GM18499 (cell line): ENCODE data around the gene FBXL7.

Source experiments
- ATAC-seq: cut with Tn5 transposase; IDR thresholded peaks from one replicate; pipeline ENCODE4 v1.9.1; 2021; ENCODE audit warnings: moderate number of reproducible peaks; ENCODE audit not compliant: insufficient read depth, unreplicated experiment

FBXL7 gene

DNA sequence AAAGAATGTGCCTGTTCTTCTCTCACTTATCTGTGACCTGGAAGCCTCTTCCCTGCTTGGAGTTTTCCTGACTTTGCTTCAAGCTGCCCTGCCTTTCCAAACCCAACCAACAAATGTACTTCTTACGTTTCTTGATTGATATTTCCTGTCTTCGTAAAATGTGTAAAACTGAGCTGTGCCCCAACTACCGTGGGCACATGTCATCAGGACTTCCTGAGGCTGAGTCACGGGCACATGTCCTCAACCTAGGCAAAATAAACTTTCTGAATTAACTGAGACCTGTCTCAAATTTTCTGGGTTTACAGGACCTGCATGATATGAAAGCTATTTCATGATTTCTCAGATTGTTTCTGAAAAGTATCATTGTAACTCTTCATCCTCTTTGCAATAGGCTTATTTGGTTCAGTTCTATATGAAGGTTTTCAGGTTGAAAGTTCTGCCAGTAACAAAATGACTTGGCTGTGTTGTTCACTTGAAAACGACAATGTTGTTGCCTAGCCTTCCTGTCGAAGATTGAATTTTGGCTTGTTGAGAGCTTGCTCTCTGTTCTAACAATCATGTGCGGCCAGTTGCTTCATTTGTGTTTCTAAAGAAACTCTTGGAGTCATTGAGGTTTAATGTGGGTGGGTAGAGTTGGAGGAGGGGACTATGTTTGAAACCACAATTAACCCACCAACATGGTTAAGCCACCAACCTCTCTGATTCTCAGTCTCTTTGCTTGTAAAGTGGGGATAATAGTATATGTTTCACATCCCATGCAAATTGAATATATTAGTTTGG is 145.6 kb downstream of the FBXL7 start:
- no peak for ATAC-seq

DNA sequence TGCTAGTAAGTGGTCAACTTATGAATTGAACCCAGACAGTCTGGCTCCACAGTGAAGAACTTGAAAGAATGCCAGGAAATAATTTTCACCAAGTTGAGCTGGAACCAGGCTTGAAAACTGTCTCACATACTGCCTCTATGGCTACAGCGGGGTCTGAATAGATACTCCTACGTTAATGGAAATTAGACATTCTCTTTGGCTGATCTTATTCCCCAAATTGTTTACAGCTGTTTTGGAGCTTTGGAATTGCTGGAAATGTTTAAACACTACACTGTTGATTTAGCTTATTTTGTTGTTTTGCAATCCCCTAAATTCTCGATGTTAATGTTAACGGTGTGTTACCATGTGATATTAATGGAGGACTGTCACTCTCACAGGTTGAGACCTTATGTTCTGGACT is 146.4 kb downstream of the FBXL7 start:
- ATAC-seq: no peak

DNA sequence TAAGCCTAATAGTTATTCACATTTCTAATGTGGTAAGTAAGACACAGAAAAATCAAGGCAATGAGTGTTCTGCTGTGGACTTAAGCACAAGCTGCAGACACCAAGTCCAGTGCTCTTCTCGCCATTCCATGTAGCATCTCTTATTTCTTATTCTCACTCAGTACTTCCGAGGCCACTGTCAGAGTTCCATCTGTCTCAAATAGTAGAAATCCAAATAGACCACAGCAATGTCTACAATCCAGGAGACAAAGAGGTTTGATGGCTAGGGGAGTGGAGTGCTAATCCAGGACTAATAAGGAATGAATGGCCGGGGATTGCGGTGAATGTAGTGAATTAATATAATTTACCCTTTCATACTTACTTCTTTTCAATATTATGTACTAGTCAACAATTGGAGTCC is 147.3 kb downstream of the FBXL7 start:
- no peak for ATAC-seq

- no peak for ATAC-seq
Observed at GRCh38 chr5:15650266-15650665, 150.3 kb downstream of the FBXL7 start.

DNA sequence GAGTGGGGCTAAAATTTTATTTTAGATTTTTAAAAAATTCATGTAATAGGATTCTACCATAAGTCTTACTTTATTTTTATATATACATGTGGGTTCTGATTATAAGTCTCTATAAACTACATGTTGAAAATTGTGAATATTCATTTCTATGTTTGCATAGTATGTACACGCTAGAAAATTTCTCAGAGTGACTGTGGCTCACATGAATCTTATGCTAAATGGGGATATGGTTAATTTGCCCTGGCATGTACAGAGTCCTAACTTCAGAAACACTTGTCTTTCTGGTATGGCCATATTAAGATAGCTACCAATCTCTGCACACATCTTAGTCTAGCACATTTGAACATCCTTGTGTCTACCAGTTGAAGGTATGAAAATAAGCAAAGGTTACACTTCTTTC is 154.8 kb downstream of the FBXL7 start:
- no peak for ATAC-seq

DNA sequence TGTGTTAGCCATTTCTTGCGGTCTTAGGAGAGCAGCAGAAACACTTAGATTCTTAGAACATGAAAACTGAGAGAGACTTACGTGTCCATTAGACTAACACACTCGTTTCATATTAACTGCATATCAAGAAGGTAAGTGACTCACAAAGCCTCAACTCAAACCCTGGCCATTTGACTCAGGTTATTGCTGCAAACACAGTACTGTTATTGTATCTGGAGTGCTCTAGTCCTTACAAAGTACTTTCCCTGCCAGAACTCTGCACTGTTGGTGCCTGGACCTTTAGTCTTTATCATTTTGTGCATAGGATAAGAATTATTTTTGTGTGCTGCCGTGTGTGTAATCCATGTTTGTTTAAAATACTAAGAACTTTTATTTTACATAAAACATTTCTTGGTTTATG is 155.7 kb downstream of the FBXL7 start:
- ATAC-seq: no peak

GRCh38 chr5:15664961-15665360 is 165.0 kb downstream of the FBXL7 start:
- ATAC-seq: no peak

- no peak for ATAC-seq
Observed at GRCh38 chr5:15669826-15670225, 169.8 kb downstream of the FBXL7 start.

- ATAC-seq: no peak
Observed at GRCh38 chr5:15674716-15675115, 174.7 kb downstream of the FBXL7 start.

DNA sequence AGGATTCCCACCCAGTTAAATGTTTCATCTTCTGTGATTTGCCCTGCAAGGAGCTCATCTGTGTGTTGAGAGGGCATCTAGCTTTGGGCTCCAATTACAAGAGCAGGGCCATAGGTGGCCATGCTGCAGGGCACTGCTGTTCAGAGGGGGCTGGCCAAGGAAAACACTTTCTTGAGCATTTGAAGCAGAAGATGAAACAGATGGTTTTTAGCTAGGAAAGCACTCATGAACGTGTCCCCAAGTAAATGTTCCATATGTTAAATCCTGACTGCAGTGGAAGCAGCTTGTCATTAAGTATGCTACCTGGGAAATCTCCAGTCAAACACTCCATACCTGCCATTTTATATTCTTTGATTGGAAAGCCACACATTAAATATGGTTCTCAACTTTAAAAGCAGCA is 176.6 kb downstream of the FBXL7 start:
- ATAC-seq: no peak

GRCh38 chr5:15679161-15679560 is 179.2 kb downstream of the FBXL7 start:
- ATAC-seq: no peak

DNA sequence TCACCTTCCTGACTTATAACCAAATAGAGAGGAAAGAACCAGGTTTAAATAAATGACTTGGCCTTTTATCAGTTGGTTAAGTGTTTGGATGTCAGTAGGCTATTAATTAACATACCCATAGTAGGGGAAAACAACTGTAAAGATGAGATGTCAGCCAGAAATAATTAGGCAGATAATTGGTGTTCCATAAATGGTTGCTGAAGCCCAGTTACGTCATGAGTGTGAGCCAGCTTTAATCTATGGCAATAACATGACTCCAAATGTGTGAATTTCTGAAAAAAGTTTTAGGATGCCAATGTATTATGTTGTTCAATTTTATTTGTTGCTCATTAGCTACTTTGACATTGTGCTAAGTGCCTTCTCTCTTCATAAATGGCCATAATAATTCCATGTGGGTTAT is 180.5 kb downstream of the FBXL7 start:
- no peak for ATAC-seq

DNA sequence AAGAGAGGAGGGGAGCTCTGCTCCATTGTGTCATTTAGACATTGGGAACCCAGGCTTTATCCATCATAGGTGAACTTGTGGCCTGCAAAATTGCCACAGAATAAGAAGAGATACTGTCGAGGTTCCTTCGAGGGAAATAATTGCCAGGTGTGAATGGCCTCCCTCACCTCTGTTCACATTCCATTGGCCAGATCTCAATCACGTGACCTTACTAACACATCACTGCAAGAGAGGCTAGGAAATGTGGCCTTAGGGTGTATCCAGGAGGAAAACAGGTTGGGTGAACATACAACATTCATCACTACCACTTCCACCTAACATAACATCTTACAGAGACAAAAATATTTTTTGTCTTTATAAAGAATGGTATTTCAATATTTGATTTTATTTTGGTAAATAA is 182.1 kb downstream of the FBXL7 start:
- ATAC-seq: no peak

- no peak for ATAC-seq
Observed at GRCh38 chr5:15682566-15682965, 182.6 kb downstream of the FBXL7 start.

DNA sequence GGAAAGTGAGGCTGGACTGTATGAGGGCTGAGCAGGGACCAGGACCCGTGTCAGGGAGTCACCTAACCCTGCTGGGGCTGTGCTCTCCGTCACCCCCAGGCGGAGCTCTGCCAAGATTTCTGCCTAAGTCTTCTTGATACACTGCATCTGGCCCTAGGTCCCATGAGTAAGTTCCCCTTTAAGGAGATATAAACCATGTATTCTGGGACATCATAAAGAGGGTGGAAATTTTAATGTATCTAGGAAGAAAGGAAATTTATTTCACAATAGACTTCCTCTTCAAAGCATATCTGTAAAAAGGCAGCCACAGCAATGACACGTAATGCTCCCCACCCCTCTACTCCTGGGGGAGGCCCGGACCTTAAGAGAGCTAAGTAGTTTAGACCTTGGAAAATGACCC is 183.4 kb downstream of the FBXL7 start:
- no peak for ATAC-seq

DNA sequence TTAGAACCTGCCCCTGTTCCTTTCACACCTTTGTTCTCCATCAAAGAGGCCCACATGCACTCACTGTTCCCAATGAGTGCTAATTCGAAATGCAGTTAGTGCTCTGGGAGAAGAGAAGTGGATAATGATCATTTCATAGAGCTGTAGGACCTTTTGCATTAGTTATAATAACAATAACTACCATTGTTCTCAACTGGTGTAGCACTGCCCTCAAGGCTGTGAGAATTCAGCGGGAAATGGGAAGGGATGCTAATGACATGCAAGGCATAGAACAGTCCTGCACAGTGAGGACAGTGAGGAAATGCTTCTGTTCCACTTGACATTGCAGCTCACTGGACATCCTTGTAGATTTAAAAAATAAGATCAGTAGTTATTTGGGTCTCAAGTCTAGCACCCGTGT is 187.4 kb downstream of the FBXL7 start:
- ATAC-seq: no peak

DNA sequence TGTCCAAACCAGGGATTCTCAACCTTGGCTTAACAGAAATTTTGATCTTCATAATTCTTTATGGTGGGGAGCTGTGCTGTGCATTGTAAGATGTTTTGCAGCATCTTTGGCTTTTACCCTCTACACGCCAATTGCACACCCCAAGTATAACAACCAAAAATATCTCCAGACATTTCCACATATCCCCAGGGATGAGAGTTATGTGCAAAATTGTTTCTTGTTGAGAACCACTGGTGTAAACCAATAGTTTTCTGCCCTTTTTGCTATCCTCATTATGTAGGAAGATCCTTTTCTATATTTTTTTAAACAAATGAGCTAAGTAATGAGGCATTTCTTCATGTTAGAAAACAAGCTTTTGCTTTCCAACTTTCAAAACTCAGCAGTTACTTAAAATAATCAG is 189.9 kb downstream of the FBXL7 start:
- ATAC-seq: no peak

DNA sequence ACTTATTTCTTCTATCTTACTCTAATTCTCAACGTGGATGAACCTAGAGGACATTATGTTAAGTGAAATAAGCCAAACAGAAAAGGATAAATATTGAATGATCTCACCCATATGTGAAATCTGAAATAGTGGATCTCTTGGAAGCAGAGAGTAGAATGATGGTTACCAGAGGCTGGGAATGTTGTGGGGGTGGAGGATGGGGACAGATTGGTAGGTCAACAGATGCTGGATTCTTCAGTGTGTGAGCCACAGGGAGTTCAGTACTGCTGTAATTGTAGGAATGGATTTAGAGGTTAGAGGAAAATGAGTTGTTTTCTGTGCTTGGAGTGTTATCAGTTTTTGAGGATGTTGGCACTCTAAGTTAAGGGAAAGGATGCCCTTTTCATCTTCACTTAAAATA is 190.6 kb downstream of the FBXL7 start:
- no peak for ATAC-seq

DNA sequence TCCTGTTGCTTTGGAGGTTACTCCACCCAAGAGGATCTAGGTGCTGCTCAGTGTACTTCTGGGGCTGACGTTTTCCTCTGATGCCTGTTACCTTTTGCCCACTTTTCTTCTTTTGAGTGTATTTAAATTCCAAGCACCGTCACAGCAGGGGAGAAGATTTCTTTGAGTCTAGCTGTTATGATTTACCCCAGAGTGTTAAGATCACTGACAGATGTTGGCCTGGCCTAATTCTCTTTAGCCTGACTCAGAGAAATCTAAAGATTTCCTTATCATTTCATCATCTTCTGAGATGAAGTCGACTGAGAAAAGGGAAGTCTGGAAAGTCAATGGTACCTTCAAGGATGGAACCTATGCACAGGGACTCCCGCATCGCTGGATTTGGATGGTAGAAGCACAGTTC is 191.5 kb downstream of the FBXL7 start:
- no peak for ATAC-seq

GRCh38 chr5:15692706-15693381 is 192.9 kb downstream of the FBXL7 start:
- no peak for ATAC-seq

- no peak for ATAC-seq
Observed at GRCh38 chr5:15693382-15693728, 193.4 kb downstream of the FBXL7 start.

DNA sequence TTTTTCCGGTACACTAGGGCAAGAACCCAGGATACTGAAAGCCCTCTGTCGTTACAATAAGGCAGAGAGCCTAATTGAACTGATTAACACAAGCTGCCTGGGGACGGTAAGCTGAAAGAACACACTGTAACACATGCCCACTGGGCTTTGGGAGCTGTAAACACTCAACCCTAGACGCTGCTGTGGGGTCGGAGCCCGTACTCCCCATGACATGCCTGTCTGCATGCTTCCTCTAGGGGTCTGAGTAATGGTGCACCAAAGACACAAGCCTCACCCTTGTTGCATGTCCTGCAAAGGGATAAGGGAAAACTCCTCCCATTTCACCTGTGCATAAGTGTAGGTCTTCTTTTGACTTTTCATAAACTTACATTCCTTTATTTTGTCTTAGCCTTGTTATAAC is 194.0 kb downstream of the FBXL7 start:
- no peak for ATAC-seq
